HG02763 (cell line): ENCODE measurements around the gene DHRS7.
"Not testable (repeated sequence)": the region's sequence is repeated elsewhere in the genome, so short reads cannot be mapped to it uniquely, and the experiment has no call there.

Experiments used
- ATAC-seq: cut with Tn5 transposase; IDR thresholded peaks from one replicate; pipeline ENCODE4 v1.9.1; 2021; ENCODE audit warnings: mild to moderate bottlenecking, moderate library complexity; ENCODE audit not compliant: unreplicated experiment

DHRS7 gene

DNA sequence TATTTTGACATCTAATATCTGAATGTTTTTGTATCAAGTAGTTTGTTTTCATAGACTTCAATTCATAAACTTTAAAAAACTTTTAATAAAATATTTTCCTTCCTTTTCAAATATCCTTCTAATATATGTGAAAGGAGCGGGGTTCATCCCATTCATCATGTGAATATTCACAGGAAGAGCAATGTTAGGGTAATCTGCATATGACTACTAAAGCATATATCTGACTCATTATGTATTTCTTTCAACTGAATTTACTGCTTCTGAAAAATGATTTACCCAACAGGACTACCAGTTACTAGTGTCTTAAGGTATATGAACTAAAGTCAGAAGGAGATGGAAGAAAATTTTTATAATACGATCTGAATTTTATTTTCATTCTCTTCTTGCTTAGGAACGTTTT is 30.5 kb downstream of the DHRS7 start:
- ATAC-seq, result no peak

DNA sequence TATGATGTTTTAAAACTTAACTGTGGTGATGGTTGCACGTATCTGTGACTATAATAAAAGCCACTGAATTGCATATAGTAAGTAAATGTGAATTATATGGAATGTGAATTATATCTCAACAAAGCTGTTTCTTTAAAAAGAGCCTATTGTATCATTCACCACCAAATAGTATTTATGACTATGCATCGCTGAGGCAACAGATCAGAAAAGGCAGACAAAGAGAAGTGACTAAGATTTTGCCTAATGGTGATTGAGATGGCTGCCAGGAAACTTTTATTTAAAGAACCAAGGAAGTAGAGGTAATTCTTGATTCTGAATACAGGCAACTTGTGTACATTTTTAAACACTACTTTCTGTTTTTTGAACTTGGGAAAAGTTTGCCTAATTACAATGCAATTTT is 31.7 kb downstream of the DHRS7 start:
- ATAC-seq, result no peak

DNA sequence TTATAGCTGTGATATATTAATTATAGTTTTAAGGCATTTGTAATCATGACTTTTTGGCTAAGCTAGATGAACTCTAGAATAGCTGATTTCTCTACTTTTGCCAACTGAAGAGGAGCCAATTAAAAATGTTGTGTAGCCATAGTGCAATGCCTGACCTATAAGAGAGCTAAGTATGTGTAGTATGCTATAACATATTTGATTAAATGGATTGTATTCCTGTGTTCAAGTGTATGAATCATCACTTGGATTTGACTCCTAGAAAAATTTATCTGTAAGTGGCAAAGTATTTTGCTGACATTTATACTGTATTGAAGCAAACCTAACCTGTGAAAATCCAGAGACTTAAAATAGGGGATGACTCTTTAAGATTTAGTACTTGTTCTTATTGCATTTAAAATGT is 39.3 kb downstream of the DHRS7 start:
- ATAC-seq, result no peak

DNA sequence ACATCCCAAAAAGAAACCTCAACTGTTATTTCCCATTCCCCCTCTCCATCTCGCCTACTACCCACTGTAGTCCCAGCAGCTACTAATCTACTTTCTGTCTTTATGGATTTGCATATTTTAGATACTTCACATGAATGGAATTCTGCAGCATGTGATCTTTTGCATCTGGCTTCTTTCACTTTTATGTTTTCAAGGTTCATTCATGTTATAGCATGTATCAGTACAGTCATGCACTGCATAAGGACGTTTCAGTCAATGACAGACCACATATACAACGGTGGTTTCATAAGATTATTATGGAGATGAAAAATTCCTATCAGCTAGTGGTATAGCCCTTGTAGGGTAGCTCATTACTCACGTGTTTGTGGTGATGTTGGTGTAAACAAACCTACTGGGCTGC is 49.0 kb downstream of the DHRS7 start:
- ATAC-seq, result no peak

DNA sequence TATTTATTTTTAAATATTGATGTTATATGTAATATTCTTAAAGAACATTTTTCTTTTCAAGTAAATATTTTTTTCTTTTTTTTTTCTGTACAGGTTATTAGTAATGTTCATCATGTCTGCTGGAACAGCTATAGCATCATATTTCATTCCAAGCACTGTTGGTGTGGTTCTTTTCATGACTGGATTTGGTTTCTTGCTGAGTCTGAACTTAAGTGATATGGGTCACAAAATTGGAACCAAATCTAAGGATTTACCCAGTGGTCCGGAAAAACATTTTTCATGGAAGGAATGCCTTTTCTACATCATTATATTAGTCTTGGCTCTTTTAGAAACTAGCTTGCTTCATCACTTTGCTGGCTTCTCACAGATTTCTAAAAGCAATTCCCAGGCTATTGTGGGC is 50.3 kb downstream of the DHRS7 start:
- ATAC-seq, result no peak

DNA sequence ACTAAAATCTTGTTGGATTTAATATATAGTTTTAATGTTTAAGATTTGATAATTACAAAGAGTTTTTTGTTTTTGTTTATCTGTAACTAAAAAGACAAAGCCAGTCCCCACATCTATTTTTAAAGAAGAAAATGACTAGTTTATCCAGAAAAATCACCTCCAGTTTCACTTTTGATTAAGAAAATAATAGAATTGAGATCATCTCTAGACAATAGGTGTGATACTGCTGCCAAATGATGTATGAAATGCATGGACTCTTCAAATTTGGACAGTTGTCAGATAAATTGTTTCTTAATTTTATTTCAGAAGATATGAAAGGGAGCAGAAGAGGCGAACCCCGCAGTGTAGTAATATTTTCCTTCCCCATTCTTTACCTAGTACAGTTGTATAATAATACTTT is 53.5 kb downstream of the DHRS7 start:
- no peak for ATAC-seq

DNA sequence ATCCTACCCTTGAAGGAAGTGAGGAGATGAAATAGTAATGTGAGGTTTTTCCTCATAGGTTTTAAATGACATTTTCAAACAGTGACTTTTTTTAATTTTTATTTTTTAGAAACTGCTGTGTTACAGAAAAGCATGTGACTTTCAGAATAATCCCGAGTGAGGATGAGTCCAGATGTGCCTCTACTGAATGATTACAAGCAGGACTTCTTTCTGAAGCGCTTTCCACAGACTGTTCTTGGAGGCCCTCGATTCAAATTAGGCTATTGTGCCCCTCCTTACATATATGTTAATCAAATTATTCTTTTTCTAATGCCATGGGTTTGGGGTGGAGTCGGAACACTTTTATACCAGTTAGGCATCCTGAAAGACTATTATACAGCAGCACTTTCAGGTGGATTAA is 57.7 kb downstream of the DHRS7 start:
- no peak for ATAC-seq

DNA sequence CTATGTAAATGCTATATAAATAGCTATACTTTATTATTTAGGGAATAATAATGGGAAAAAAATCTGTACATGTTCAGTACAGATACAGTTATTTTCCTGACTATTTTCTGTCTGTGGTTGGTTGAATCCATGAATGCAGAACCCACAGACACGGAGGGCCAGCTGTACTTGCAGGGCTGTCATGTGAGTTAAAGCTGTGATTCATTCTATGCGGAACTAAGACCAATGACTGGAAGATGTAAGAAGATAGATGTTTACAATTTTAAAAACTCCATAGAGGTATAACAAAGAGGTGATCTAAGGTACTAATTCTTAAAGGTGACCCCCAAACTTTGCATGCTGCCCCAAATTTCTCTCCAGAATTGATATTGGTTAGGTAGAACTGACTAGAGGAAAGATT is 58.9 kb downstream of the DHRS7 start:
- ATAC-seq, result no peak

DNA sequence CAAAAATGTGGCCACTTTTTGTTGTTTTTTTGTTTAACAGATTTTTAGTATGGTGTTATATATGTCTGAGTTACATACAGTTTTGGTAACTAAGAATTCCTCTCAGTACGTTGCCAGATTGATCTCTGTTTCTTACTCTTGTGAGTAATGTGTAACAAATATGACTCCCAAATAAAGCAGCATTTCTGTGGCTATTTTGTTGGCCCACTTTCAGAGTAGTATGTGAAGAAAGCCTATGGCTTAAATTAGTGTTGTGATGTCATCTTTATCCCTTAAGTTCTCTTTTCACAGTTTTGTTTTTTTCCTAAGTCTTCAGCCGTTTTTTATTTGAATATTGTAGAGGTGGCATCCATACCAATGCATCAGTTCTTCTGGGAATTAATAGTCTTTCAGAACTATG is 62.8 kb downstream of the DHRS7 start:
- ATAC-seq, result no peak

DNA sequence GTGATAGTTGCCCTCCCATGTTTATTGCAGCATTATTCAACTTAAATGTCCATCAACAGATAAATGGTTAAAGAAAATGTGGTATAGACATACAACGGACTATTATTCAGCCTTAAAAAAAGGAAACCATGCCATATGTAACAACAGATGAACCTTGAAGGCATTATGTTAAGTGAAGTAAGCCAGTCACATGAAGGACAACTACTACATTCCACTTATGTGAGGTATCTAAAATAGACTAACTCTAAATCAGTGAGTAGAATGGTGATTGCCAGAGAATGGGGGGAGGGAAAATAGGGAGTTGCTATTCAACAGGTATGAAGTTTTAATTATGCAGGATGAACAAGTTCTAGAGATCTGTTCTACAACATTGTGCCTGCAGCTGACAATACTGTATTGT is 63.4 kb downstream of the DHRS7 start:
- no peak for ATAC-seq

DNA sequence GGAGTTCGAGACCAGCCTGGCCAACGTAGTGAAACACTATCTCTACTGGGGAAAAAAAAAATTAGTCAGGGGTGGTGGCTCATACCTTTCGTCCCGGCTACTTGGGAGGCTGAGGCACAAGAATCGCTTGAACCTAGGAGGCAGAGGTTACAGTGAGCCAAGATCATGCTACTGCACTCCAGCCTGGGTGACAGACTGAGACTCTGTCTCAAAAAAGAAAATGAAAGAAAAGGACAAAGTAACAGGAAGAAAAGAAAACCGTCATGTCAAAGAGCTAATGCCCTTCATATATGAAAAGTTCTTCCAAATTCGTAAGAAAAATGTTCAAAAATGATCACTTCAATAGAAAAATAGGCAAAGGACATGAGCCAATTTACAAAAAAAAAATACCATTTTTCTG is 65.3 kb downstream of the DHRS7 start:
- ATAC-seq, result not testable (repeated sequence)

DNA sequence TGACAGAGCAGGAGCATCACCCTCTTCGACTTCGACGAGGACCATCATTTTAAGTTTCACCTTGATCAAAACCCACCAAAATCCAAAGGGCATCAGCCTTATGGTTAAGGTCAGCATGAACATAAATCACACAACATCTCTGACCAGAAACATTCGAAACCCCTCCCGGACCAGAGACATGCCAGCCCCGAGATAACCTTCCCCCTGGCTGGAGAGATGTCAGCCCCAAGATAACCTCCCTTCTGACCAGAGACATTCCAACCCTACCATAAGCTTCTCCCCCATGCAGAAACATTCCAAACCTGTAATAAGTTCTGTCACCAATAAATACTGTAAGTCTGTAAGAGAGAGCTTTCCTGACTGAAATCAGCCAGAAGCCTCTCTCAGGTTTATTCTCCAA is 67.2 kb downstream of the DHRS7 start:
- no peak for ATAC-seq

DNA sequence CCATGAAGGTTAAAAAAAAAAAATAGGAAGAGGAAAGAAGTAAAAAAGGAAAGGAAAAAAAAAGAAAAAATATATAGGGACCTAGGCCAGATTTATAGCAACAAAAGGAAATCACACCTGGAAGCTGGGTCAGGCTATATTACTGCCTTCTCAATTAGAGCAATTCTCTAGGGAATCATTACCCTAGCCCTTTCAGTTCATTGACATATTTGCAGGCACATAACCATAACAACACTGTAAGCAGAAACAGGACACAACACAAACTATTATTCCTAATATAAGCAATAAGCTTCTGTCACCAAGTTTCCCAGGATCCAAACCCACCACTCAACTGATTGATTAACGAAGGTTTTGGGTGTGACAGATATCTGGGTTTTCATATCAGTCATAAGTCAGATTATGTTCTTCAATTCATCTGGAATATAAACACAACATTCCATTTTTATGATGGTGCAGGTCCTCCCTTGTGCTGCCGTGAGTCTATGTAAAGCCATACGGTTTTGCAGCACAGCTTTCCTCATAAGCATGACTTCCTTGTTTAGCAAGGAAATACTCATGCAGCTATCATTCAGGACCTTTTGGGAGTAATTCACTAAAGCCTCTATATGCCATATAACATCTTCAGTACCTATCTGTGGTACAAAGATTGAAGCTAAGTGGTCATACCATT is 69.3 kb downstream of the DHRS7 start:
- ATAC-seq, result no peak

DNA sequence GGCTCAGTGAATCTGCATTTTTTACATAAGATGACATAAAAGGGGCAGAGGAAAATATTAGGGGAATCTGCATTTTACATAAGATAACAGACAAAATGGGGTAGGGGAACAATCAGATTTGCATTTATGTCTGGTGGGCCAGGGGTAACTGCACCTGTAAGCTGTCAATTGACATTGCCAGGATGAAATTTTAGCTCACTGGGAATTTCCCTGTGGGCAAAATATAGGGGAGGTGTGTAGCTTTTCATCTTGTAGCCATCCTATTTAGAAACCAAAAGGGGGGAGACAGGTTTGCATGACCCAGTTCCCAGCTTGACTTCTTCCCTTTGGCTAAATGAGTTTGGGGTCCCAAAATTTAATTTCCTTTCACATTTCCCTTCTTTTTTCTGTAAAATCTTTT is 70.0 kb downstream of the DHRS7 start:
- ATAC-seq, result no peak

DNA sequence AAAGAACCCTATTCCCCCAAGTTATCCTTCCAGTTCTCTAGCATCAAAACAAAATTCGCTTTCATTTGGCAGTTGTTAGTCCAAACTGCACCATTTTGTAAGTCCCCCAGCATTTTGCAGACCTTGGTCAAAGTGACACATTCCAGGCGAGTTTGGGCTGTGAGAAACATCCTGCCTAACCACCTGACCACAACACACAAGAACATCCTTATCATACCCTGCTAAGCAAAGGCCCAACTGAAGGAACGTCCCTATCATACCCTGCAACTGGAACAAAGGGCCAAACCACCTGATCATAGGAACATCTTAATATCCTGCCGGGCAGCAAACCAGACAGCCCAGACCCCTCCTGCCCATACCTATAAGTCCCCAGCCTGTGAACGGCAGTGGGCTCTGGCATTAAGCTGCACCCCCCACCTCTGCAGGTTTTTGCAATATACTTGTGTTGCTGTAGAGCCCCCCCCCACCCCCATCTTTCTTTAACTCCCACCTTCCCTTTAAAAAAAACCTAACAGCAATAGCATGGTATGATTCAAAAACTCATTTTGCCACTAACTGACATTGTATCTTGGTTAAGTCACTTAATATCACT is 70.8 kb downstream of the DHRS7 start:
- no peak for ATAC-seq
